GM21381 (cell line): ENCODE measurements around the gene POTEM.
"Not testable (repeated sequence)": the region's sequence is repeated elsewhere in the genome, so short reads cannot be mapped to it uniquely, and the experiment has no call there.

Source experiments
- ATAC-seq: cut with Tn5 transposase; IDR thresholded peaks from one replicate; pipeline ENCODE4 v1.9.1; 2021; ENCODE audit warnings: mild to moderate bottlenecking, moderate library complexity; ENCODE audit not compliant: unreplicated experiment

POTEM gene

GRCh38 chr14:19036811-19037382 is 69.7 kb downstream of the POTEM start:
- not testable (repeated sequence) for ATAC-seq

- not testable (repeated sequence) for ATAC-seq
These were observed 70.9 kb downstream of the POTEM start for GRCh38 chr14:19038060-19038664.

GRCh38 chr14:19038785-19039184 is 71.6 kb downstream of the POTEM start:
- ATAC-seq = not testable (repeated sequence)

- not testable (repeated sequence) for ATAC-seq
These were observed 76.2 kb downstream of the POTEM start for GRCh38 chr14:19043384-19043783.
